IMR-90 (cell line): ENCODE data around the gene DYNC1LI2. TPM values are rescaled to one million over a fixed set of nuclear protein-coding genes. Genes with fewer than 3 reads are reported as not detected.

ENCODE experiments used
- ATAC-seq: fragments of 200-7000 bp; cut with Tn5 transposase; 2 replicates; pipeline ENCODE4 v1.9.1; 2020; ENCODE audit warnings: low read depth, mild to moderate bottlenecking, moderate library complexity
- BruUV-seq: library from RNA; stranded (reverse); fragments of 400-500 nt; replicated peaks from 2 replicates; lab custom pipeline; 2021; lab: Mats Ljungman, UMichigan
- CTCF ChIA-PET: fragments of 300-600 bp; formaldehyde crosslinking; extraction: SDS; loops from one replicate; lab custom pipeline; 2021; ENCODE audit warnings: antibody characterized with exemption; lab: Yijun Ruan, JAX
- POLR2A ChIA-PET: fragments of 300-600 bp; sonication (Branson Sonifier 250); formaldehyde crosslinking; loops from one replicate; lab custom pipeline; 2022; ENCODE audit warnings: antibody characterized with exemption; ENCODE audit not compliant: unreplicated experiment; lab: Charles Lee
- DNase-seq: peaks from one replicate; pipeline ENCODE4 v3.0.0; 2013
- H2AFZ ChIP-seq: replicated peaks from 2 replicates; pipeline ENCODE3; 2013; ENCODE audit warnings: low read length, mild to moderate bottlenecking; ENCODE audit not compliant: poor library complexity
- H2AK5ac ChIP-seq: 2 replicates; pipeline ENCODE4 v1.6.1; 2013; ENCODE audit warnings: low read depth, low read length, inconsistent platforms
- H2AK9ac ChIP-seq: replicated peaks from 2 replicates; pipeline ENCODE3; 2013; ENCODE audit warnings: mild to moderate bottlenecking, low read depth, low read length, moderate library complexity; ENCODE audit not compliant: poor library complexity
- H2BK120ac ChIP-seq: 2 replicates; pipeline ENCODE4 v1.6.1; 2013; ENCODE audit warnings: low read depth, low read length, inconsistent platforms
- H2BK15ac ChIP-seq: 3 replicates; pipeline ENCODE4 v1.6.1; 2013; ENCODE audit warnings: low read depth, low read length, inconsistent platforms
- H2BK20ac ChIP-seq: 2 replicates; pipeline ENCODE4 v1.6.1; 2013; ENCODE audit warnings: low read depth, mild to moderate bottlenecking, inconsistent platforms, low read length, moderate library complexity
- H2BK5ac ChIP-seq: 2 replicates; pipeline ENCODE4 v1.6.1; 2013; ENCODE audit warnings: mild to moderate bottlenecking, low read depth, low read length, inconsistent platforms; ENCODE audit not compliant: poor library complexity, severe bottlenecking
- H3K14ac ChIP-seq: replicated peaks from 2 replicates; pipeline ENCODE4 v1.6.1; 2013; ENCODE audit warnings: low read depth, low read length, inconsistent platforms
- H3K18ac ChIP-seq: 2 replicates; pipeline ENCODE4 v1.6.1; 2013; ENCODE audit warnings: low read depth, low read length, control low read depth
- H3K23ac ChIP-seq: 2 replicates; pipeline ENCODE4 v1.6.1; 2013; ENCODE audit warnings: low read depth, low read length, inconsistent platforms
- H3K27ac ChIP-seq: 2 replicates; pipeline ENCODE4 v1.5.1; 2013; ENCODE audit warnings: mild to moderate bottlenecking, control low read depth, low read length; ENCODE audit not compliant: insufficient read depth
- H3K27me3 ChIP-seq: 2 replicates; pipeline ENCODE4 v1.6.1; 2013; ENCODE audit warnings: low read length; ENCODE audit not compliant: control insufficient read depth, insufficient read depth
- H3K36me3 ChIP-seq: 2 replicates; pipeline ENCODE4 v1.6.1; 2013; ENCODE audit warnings: low read length, mixed read lengths; ENCODE audit not compliant: control insufficient read depth, insufficient read depth
- H3K4ac ChIP-seq: 2 replicates; pipeline ENCODE4 v1.6.1; 2013; ENCODE audit warnings: low read depth, low read length, inconsistent platforms
- H3K4me1 ChIP-seq: 2 replicates; pipeline ENCODE4 v1.6.1; 2013; ENCODE audit warnings: low read length, mixed read lengths; ENCODE audit not compliant: control insufficient read depth, insufficient read depth
- H3K4me2 ChIP-seq: 2 replicates; pipeline ENCODE4 v1.6.1; 2013; ENCODE audit warnings: low read depth, mild to moderate bottlenecking, control low read depth, low read length, moderate library complexity
- H3K4me3 ChIP-seq: 2 replicates; pipeline ENCODE4 v1.5.1; 2013; ENCODE audit warnings: low read depth, mild to moderate bottlenecking, control low read depth, low read length, moderate library complexity; ENCODE audit not compliant: insufficient read depth
- H3K56ac ChIP-seq: 2 replicates; pipeline ENCODE4 v1.6.1; 2013; ENCODE audit warnings: low read length, inconsistent platforms; ENCODE audit not compliant: insufficient read depth; ENCODE audit errors: extremely low read depth
- H3K79me1 ChIP-seq, 2 experiments: 2 replicates each; pipeline ENCODE4 v1.6.1; 2013; ENCODE audit warnings: low read length in 2 of 2, inconsistent platforms in 1 of 2, low read depth in 1 of 2
- H3K9ac ChIP-seq: 2 replicates; pipeline ENCODE4 v1.6.1; 2013; ENCODE audit warnings: low read depth, low read length, control low read depth
- H3K9me1 ChIP-seq: 2 replicates; pipeline ENCODE4 v1.6.1; 2013; ENCODE audit warnings: low read length, inconsistent platforms; ENCODE audit not compliant: insufficient read depth
- H3K9me3 ChIP-seq: 2 replicates; pipeline ENCODE4 v1.6.1; 2013; ENCODE audit warnings: low read length; ENCODE audit not compliant: control insufficient read depth, insufficient read depth
- H4K20me1 ChIP-seq: 2 replicates; pipeline ENCODE4 v1.6.1; 2013; ENCODE audit warnings: low read length, inconsistent platforms; ENCODE audit not compliant: insufficient read depth
- H4K5ac ChIP-seq: 2 replicates; pipeline ENCODE4 v1.6.1; 2013; ENCODE audit warnings: mild to moderate bottlenecking, low read depth, low read length, control low read depth
- H4K8ac ChIP-seq, 2 experiments: 2 replicates each; pipeline ENCODE4 v1.6.1; 2013; ENCODE audit warnings: low read depth in 2 of 2, low read length in 2 of 2, control low read depth in 1 of 2, inconsistent platforms in 1 of 2
- H4K91ac ChIP-seq: 2 replicates; pipeline ENCODE4 v1.6.1; 2013; ENCODE audit warnings: low read depth, low read length, inconsistent platforms; ENCODE audit not compliant: insufficient read depth
- BHLHE40 ChIP-seq: fragments of 150-350 bp; IDR thresholded peaks from 2 replicates; pipeline ENCODE4 v1.6.1; 2016; ENCODE audit warnings: mild to moderate bottlenecking, low read depth, low read length
- CEBPB ChIP-seq: IDR thresholded peaks from 2 replicates; pipeline ENCODE4 v1.6.1; 2012; ENCODE audit warnings: low read depth, low read length, improper control_type of control experiment
- CHD1 ChIP-seq: IDR thresholded peaks from 2 replicates; pipeline ENCODE4 v1.6.1; 2012; ENCODE audit warnings: low read depth, low read length, improper control_type of control experiment
- ELK1 ChIP-seq: fragments of 150-350 bp; IDR thresholded peaks from 2 replicates; pipeline ENCODE4 v1.6.1; 2016; ENCODE audit warnings: low read depth, mild to moderate bottlenecking, low read length, moderate library complexity, borderline replicate concordance
- FOS ChIP-seq: fragments of 150-350 bp; IDR thresholded peaks from 2 replicates; pipeline ENCODE4 v1.6.1; 2016; ENCODE audit warnings: low read depth, low read length
- MAFK ChIP-seq: IDR thresholded peaks from 2 replicates; pipeline ENCODE4 v1.6.1; 2012; ENCODE audit warnings: low read depth, low read length, improper control_type of control experiment
- MAZ ChIP-seq: IDR thresholded peaks from 2 replicates; pipeline ENCODE4 v1.6.1; 2012; ENCODE audit warnings: low read depth, mild to moderate bottlenecking, low read length, improper control_type of control experiment, moderate library complexity, borderline replicate concordance
- NFE2L2 ChIP-seq: fragments of 150-350 bp; IDR thresholded peaks from 2 replicates; pipeline ENCODE4 v1.6.1; 2016; ENCODE audit warnings: low read depth, mild to moderate bottlenecking, low read length
- POLR2A ChIP-seq: IDR thresholded peaks from 2 replicates; pipeline ENCODE4 v1.6.1; 2012; ENCODE audit warnings: mild to moderate bottlenecking, low read depth, low read length
- RAD21 ChIP-seq: IDR thresholded peaks from 2 replicates; pipeline ENCODE4 v1.6.1; 2012; ENCODE audit warnings: low read length, improper control_type of control experiment
- RCOR1 ChIP-seq: IDR thresholded peaks from 2 replicates; pipeline ENCODE4 v1.6.1; 2012; ENCODE audit warnings: mild to moderate bottlenecking, low read length, improper control_type of control experiment; ENCODE audit not compliant: insufficient replicate concordance
- RFX5 ChIP-seq: IDR thresholded peaks from 2 replicates; pipeline ENCODE4 v1.8.0; 2012; ENCODE audit warnings: low read depth, mild to moderate bottlenecking, low read length, moderate library complexity
- SMC3 ChIP-seq: fragments of 150-350 bp; IDR thresholded peaks from 2 replicates; pipeline ENCODE4 v1.6.1; 2016; ENCODE audit warnings: low read depth, mild to moderate bottlenecking, antibody characterized with exemption, low read length, moderate library complexity
- USF2 ChIP-seq: fragments of 150-350 bp; IDR thresholded peaks from 2 replicates; pipeline ENCODE4 v1.6.1; 2017; ENCODE audit warnings: mild to moderate bottlenecking, antibody characterized with exemption, low read length, low read depth
- WGBS, 2 experiments: methylation state at CpG; one replicate each; pipeline versions ENCODE4 v1.1.5 to v1.1.7; 2013; ENCODE audit warnings: missing lambda C conversion rate in 2 of 2; ENCODE audit not compliant: insufficient read length in 1 of 2; ENCODE audit errors: extremely low coverage in 2 of 2; 5-methylcytosine and 5-hydroxymethylcytosine counted together
- dilution Hi-C: fragments of 300-500 bp; cut with HindIII; formaldehyde crosslinking; loops from one replicate; pipeline ENCODE4 v1.14.3; 2018; ENCODE audit warnings: low sequenced_read_pairs; ENCODE audit not compliant: unreplicated experiment
- in situ Hi-C: fragments of 300-500 bp; cut with MboI; formaldehyde crosslinking; loops from 3 replicates; pipeline ENCODE4 v1.14.3; 2019; ENCODE audit warnings: low sequenced_read_pairs, inconsistent platforms, mixed read lengths
- intact Hi-C: fragments of 100-400 bp; cut with micrococcal nuclease; formaldehyde crosslinking; loops from 2 replicates; pipeline ENCODE4 v1.10.0; 2022
- polyA plus RNA-seq, 3 experiments: library from polyadenylated mRNA; depleted of rRNA; stranded (reverse); fragments of >200 nt; gene quantifications; 2 replicates each; pipeline ENCODE4 v1.2.3, GENCODE V29; 2012; ENCODE audit warnings: low replicate concordance in 1 of 3
- total RNA-seq: library from RNA; depleted of rRNA; stranded (reverse); fragments of >200 nt; gene quantifications from 2 replicates; pipeline ENCODE4 v1.2.3, GENCODE V29; 2012

Gene DYNC1LI2
- total and polyA plus RNA-seq, 2 of the 4 experiments (the other 2 are of a cell fraction) = 65.3 to 88.4 TPM

- TF ChIP-seq ELK1 = no peak
Measured at GRCh38 chr16:66750279-66751052, 943 bp downstream of the DYNC1LI2 start (continued).

GRCh38 chr16:66746682-66747081 lies 4.7 kb downstream of the DYNC1LI2 start:
- H3K18ac ChIP-seq = no peak overlapping the region
- ATAC-seq = no peak
- dilution Hi-C loops (no loop called here), in situ Hi-C loops (no loop called here), intact Hi-C loops (loop anchor here (10.0 kb wide), 1 partner anchor 342 kb away; no protein-coding TSS in a partner anchor)
- H3K4ac ChIP-seq = no peak overlapping the region
- no peak overlapping the region for H4K5ac ChIP-seq
- H2AK5ac ChIP-seq = no peak overlapping the region
- no peak overlapping the region for H3K9ac ChIP-seq
- no peak for DNase-seq
- H4K20me1 ChIP-seq = peaks cover 79% of the 10 kb centered on the region
- H4K8ac ChIP-seq = no peak overlapping the region
- WGBS, 2 experiments = no CpG with 5 or more reads among the region's 1 CpG
- peaks cover 29 to 75% of the 10 kb centered on the region in 2 experiments for H3K79me1 ChIP-seq
- no peak overlapping the region for H2BK15ac ChIP-seq
- no peak overlapping the region for H3K27ac ChIP-seq
- no peak overlapping the region for H3K4me2 ChIP-seq
- no peak overlapping the region for H3K23ac ChIP-seq
- H3K4me3 ChIP-seq = no peak overlapping the region
- no peak overlapping the region for H2BK120ac ChIP-seq
- CTCF ChIA-PET = no interaction called here
- H3K9me1 ChIP-seq = peaks cover 2% of the 10 kb centered on the region; the same call in 1 of the 2 replicates
- H2AFZ ChIP-seq = no peak overlapping the region
- H2AK9ac ChIP-seq = no peak overlapping the region
- H3K9me3 ChIP-seq = no peaks in the 10 kb centered on the region
- no peaks in the 10 kb centered on the region for H3K27me3 ChIP-seq
- no peak overlapping the region for H2BK5ac ChIP-seq
- H3K4me1 ChIP-seq = peaks cover 8% of the 10 kb centered on the region
- no peak overlapping the region for H3K14ac ChIP-seq
- H3K36me3 ChIP-seq = peaks cover 42% of the 10 kb centered on the region
- BruUV-seq = no TSS peak
- H4K91ac ChIP-seq = no peak overlapping the region
- H2BK20ac ChIP-seq = no peak overlapping the region
- POLR2A ChIA-PET = no interaction called here
- no peak overlapping the region for H3K56ac ChIP-seq
- TF ChIP-seq NFE2L2 = no peak
- no peak for TF ChIP-seq RFX5
- no peak for TF ChIP-seq MAZ
- TF ChIP-seq FOS = no peak
- no peak for TF ChIP-seq CHD1
- TF ChIP-seq BHLHE40 = no peak
- TF ChIP-seq POLR2A = no peak
- TF ChIP-seq USF2 = no peak
- no peak for TF ChIP-seq ELK1
- TF ChIP-seq CEBPB = no peak
- no peak for TF ChIP-seq MAFK
- TF ChIP-seq RAD21 = no peak
- no peak for TF ChIP-seq SMC3
- no peak for TF ChIP-seq RCOR1
